ENCODE measurements around the gene ARRB2. TPM values are rescaled to one million over a fixed set of nuclear protein-coding genes. Genes with fewer than 3 reads are reported as not detected.

The ARRB2 gene
- total and polyA plus RNA-seq, 2 donors (not counting 3 experiments of a cell fraction or from before 2014, with no cell fraction given), result 18.6 to 21.3 TPM

DNA sequence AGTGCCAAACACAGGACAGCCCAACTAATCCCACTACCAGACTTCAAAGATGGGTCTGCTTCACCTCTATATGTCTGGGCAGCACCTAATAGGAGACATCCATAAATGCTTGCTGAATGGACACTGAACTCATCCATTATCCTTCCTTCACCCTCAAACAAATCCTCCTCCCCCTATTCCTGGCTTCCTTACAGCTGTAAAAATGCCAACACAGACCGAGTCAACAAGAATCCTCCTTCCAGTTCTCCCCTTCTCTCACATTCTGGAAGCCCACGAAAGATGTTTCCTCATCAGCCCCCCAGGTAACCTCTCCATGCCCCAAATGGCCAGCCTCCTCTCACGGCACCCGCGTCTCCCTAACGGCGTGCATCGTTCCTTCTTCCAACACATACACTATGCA, 18.7 kb upstream of the ARRB2 start:
- Histone ChIP-seq H3K4me2 (ENCODE audit: insufficient read depth, low read length) (no peak overlapping the region), H3K79me2 (ENCODE audit: control insufficient read depth, insufficient read depth, low read length) (peaks cover 47% of the 10 kb centered on the region), H4K20me1 (replicated peaks; ENCODE audit: control insufficient read depth, extremely low read depth, insufficient read depth, low read length) (no peaks in the 10 kb centered on the region), H3K9me1 (replicated peaks; ENCODE audit: control insufficient read depth, extremely low read depth, insufficient read depth, low read length) (no peaks in the 10 kb centered on the region), H2AFZ (ENCODE audit: low read depth, low read length) (no peak overlapping the region), H3K27me3 (ENCODE audit: control insufficient read depth in 2 of 2, insufficient read depth in 2 of 2, low read length in 2 of 2) (no peaks in the 10 kb centered on the region), H3K36me3 (ENCODE audit: control insufficient read depth in 2 of 2, extremely low read depth in 1 of 2, insufficient read depth in 2 of 2, low read length in 2 of 2) (peaks cover 0 to 4% of the 10 kb centered on the region in 2 experiments), H3K9me3 (replicated peaks; ENCODE audit: control insufficient read depth, insufficient read depth, low read length) (no peaks in the 10 kb centered on the region), H3K9ac (replicated peaks; ENCODE audit: extremely low read depth, insufficient read depth, low read length) (no peak overlapping the region), H3K4me1 (ENCODE audit: control insufficient read depth, extremely low read depth, insufficient read depth, low read length) (no peaks in the 10 kb centered on the region), H3K4me3 (replicated peaks in 1 of 3; ENCODE audit: insufficient read depth in 1 of 3, low read depth in 1 of 3, low read length in 3 of 3) (no peak overlapping the region), H3K27ac (ENCODE audit: insufficient read depth, low read depth, low read length) (no peak overlapping the region)
- BruUV-seq (replicated peaks), result no TSS peak
- POLR2A ChIA-PET, result no interaction called here
- intact Hi-C loops (cut with micrococcal nuclease), result no loop called here
- DNase-seq (ENCODE audit: low read depth, low spot score) (no peak), FAIRE-seq (no peak)
- TF ChIP-seq POLR2AphosphoS5 (IDR thresholded peaks at IDR 0.05; ENCODE audit: insufficient read depth, low read depth, low read length), result no peak
- no peak for TF ChIP-seq MYC (IDR thresholded peaks at IDR 0.05; ENCODE audit: low read depth, low read length)
- TF ChIP-seq CTCF (IDR thresholded peaks at IDR 0.05; ENCODE audit: extremely low read depth in 1 of 2, insufficient read depth in 1 of 2, low read depth in 1 of 2, low read length in 2 of 2), result no peak
- no peak for TF ChIP-seq POLR2A (IDR thresholded peaks at IDR 0.05; ENCODE audit: low read depth, low read length)
- no peak for TF ChIP-seq GATA2 (IDR thresholded peaks at IDR 0.05; ENCODE audit: insufficient read depth, insufficient read length, low read depth, low read length)
- no peak for TF ChIP-seq FOS (IDR thresholded peaks at IDR 0.05; ENCODE audit: borderline replicate concordance, insufficient read depth, low read length)
- no peak for TF ChIP-seq MAX (IDR thresholded peaks at IDR 0.05; ENCODE audit: insufficient read depth, insufficient read length)
- TF ChIP-seq JUN (IDR thresholded peaks at IDR 0.05; ENCODE audit: borderline replicate concordance, insufficient read depth, insufficient read length, low read depth), result no peak
- CTCF ChIA-PET, result interaction anchor here (0.8 kb wide), 1 partner anchor 13 kb away, joined by 3 read pairs; no protein-coding TSS in a partner anchor
- dilution Hi-C loops (cut with MboI; ENCODE audit: extremely low pct_ligation_motif_present, low sequenced_read_pairs), result no loop called here

Data from endothelial cell of umbilical vein (primary cell).